Omental fat pad (tissue), 4 donors: ENCODE results near the gene GALNT18. TPM values are rescaled to one million over a fixed set of nuclear protein-coding genes. Genes with fewer than 3 reads are reported as not detected.

Source experiments
- ATAC-seq: fragments of 150-250 bp; one replicate; pipeline ENCODE4 v1.9.1; 2016; ENCODE audit warnings: mild to moderate bottlenecking, moderate library complexity; ENCODE audit not compliant: low FRiP score
- DNase-seq: peaks from one replicate; pipeline ENCODE4 v3.0.0-alpha.2; 2019; ENCODE audit warnings: low spot score
- CTCF ChIP-seq, 3 donors: fragments of 450-650 bp; IDR thresholded peaks; one replicate each; pipeline ENCODE4 v1.5.1; 2016 to 2017; ENCODE audit warnings: antibody characterized with exemption in 3 of 3, mild to moderate bottlenecking in 3 of 3, moderate library complexity in 2 of 3
- total RNA-seq, 4 donors: library from RNA; depleted of rRNA; stranded (reverse); fragments of >200 nt; gene quantifications; one replicate each; pipeline ENCODE4 v1.1.0, GENCODE V29; 2016

The GALNT18 gene
- total RNA-seq, 4 donors from 2014 or later = 21.0 to 47.4 (median 35.7) TPM

- no peak for TF ChIP-seq CTCF (IDR thresholded peaks at IDR 0.05)
- no peak for ATAC-seq
- no peak for DNase-seq
Observed at GRCh38 chr11:11486423-11486822, 135.4 kb downstream of the GALNT18 start.

GRCh38 chr11:11486002-11486401 lies 135.8 kb downstream of the GALNT18 start:
- TF ChIP-seq CTCF (IDR thresholded peaks at IDR 0.05) = no peak
- DNase-seq = no peak
- ATAC-seq = no peak

DNA sequence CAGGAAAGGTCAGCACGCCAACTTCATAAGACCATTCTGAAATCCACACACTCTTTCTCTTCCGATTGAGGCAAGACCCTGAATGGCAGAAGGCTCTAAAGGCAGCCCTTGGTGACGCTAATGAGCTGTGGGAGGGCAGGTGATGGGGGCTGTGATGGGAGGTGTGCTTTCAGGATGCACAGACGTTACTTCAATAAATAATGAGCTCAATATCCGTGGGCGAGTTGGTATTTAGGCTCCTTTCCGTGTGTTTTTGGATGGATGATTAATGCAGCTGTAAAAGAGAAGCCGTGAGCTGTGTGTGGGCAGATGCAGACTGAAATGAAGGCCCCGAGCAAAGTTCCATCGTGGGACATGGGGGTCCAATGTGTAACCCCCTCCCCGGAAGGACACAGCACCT lies 138.2 kb downstream of the GALNT18 start:
- no peak for TF ChIP-seq CTCF (IDR thresholded peaks at IDR 0.05)
- ATAC-seq = no peak

GRCh38 chr11:11482730-11483129 lies 139.1 kb downstream of the GALNT18 start:
- no peak for DNase-seq
- no peak for TF ChIP-seq CTCF (IDR thresholded peaks at IDR 0.05)

More for the DNA sequence above, 138.2 kb downstream of the GALNT18 start:
- no peak for DNase-seq

GRCh38 chr11:11481371-11481770 lies 140.4 kb downstream of the GALNT18 start:
- DNase-seq = no peak
- ATAC-seq = no peak
- no peak for TF ChIP-seq CTCF (IDR thresholded peaks at IDR 0.05)

More at GRCh38 chr11:11482730-11483129, 139.1 kb downstream of the GALNT18 start:
- no peak for ATAC-seq

GRCh38 chr11:11480971-11481370 lies 140.8 kb downstream of the GALNT18 start:
- DNase-seq = no peak
- ATAC-seq = no peak
- TF ChIP-seq CTCF (IDR thresholded peaks at IDR 0.05) = no peak

DNA sequence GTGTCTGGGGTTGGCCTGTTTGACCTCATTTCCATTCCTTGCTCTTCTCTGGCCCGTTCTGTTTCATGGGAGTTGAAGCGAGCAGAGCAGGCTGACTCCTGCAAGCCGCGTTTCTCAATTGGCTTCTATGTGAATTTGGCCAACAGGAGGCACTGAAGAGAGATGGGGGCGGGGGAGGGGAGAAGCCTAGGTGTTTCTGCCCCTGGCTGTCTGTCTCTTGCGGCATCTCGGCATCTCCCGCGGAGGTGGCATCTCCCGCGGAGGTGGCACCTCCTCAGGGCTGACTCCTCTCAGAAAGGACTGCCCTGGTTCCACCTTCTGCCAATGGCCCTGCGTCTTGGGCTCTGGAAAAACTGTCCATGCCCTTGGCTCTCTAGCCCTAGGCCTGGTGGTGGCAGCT lies 143.1 kb downstream of the GALNT18 start:
- no peak for TF ChIP-seq CTCF (IDR thresholded peaks at IDR 0.05)
- no peak for ATAC-seq
- no peak for DNase-seq
